HPDE6-E6E7 (cell line): ENCODE results near the gene TMC2.
"Not testable (repeated sequence)": the region's sequence is repeated elsewhere in the genome, so short reads cannot be mapped to it uniquely, and the experiment has no call there.

Experiments
- DNase-seq: peaks from one replicate; pipeline ENCODE4 v3.0.0; 2011; ENCODE audit warnings: missing footprints; ENCODE audit errors: extremely low spot score

The TMC2 gene

GRCh38 chr20:2663364-2663886 lies 127.1 kb downstream of the TMC2 start:
- no peak for DNase-seq

- DNase-seq, result peak; percentile 97
These were observed 127.7 kb downstream of the TMC2 start, which contains the start of gene IDH3B for GRCh38 chr20:2663887-2664719. TSS of gene IDH3B (minus strand) at chr20:2664216. CDS start at chr20:2664188, 28 bp downstream.

GRCh38 chr20:2671977-2672376 lies 135.6 kb downstream of the TMC2 start:
- no peak for DNase-seq

- DNase-seq, result no peak
These were observed 136.1 kb downstream of the TMC2 start for GRCh38 chr20:2672446-2672845.

GRCh38 chr20:2673453-2673852 lies 137.1 kb downstream of the TMC2 start:
- no peak for DNase-seq

GRCh38 chr20:2680046-2680445 lies 143.7 kb downstream of the TMC2 start:
- DNase-seq, result no peak

- DNase-seq, result not testable (repeated sequence)
These were observed 145.7 kb downstream of the TMC2 start for GRCh38 chr20:2682040-2682439.

- DNase-seq, result not testable (repeated sequence)
These were observed 148.4 kb downstream of the TMC2 start for GRCh38 chr20:2684817-2685216.

- no peak for DNase-seq
These were observed 151.1 kb downstream of the TMC2 start for GRCh38 chr20:2687514-2687913.

- no peak for DNase-seq
These were observed 151.7 kb downstream of the TMC2 start for GRCh38 chr20:2688041-2688591.

- no peak for DNase-seq
These were observed 153.8 kb downstream of the TMC2 start for GRCh38 chr20:2690213-2690612.

GRCh38 chr20:2690718-2691117 lies 154.3 kb downstream of the TMC2 start:
- DNase-seq, result no peak

GRCh38 chr20:2691127-2691526 lies 154.8 kb downstream of the TMC2 start:
- DNase-seq, result no peak
